Measurements from ENCODE around the gene FBXL19.

The FBXL19 gene

GRCh38 chr16:30983898-30984610 lies 60.7 kb downstream of the FBXL19 start:
- DNase-seq (ENCODE audit: insufficient read length, low spot score), result no peak
- TF ChIP-seq POLR2A (IDR thresholded peaks at IDR 0.05; ENCODE audit: low read depth, low read length), result no peak
- no peak for FAIRE-seq

DNA sequence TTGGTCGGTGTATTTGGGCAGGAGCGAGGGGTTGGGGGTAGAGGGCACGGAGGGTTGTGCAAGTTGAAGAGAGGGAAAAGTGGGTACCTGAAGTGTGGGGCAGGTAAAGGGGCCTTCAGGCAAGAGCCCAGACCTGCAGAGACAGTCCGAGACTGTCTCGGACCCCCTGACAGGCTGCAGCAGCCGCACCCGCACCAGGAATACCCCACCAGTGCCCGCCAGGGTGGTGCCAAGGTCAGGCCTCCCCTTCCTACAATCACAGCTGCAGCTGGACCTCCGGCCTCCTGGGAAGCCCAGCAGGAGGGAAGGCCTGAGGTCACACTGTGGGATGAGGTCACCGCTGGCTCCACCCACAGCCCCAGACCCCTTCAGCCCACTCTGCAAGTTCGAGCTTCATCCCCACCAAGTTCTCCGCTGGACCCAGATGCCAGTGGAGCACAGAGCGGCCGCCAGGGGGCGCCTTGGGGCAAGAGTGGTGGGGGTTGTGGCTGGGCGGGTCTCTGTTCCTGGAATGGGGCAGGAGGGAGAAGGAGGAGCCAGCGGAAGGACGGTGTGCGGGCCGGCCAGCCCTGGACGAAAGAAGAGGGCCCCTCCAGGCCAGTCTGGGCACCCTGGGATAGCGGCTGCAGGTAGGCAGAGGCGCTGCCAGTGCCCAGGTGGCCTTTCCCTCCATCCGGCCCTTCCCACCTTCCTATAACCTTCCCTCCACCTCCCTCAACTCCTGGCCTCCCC lies 61.5 kb downstream of the FBXL19 start, which contains the start of gene HSD3B7:
Gene HSD3B7 (plus strand): TSS at position 539 of the 732 bp plus-strand sequence. CDS start 452 bp downstream, outside the sequence.
- DNase-seq (ENCODE audit: insufficient read length, low spot score) (peak; percentile 96), FAIRE-seq (no peak)
- no peak for TF ChIP-seq POLR2A (IDR thresholded peaks at IDR 0.05; ENCODE audit: low read depth, low read length)

- FAIRE-seq (no peak), DNase-seq (ENCODE audit: insufficient read length, low spot score) (no peak)
- no peak for TF ChIP-seq POLR2A (IDR thresholded peaks at IDR 0.05; ENCODE audit: low read depth, low read length)
These were observed 62.2 kb downstream of the FBXL19 start for GRCh38 chr16:30985401-30986128.

- FAIRE-seq (no peak), DNase-seq (ENCODE audit: insufficient read length, low spot score) (no peak)
- no peak for TF ChIP-seq POLR2A (IDR thresholded peaks at IDR 0.05; ENCODE audit: low read depth, low read length)
These were observed 63.0 kb downstream of the FBXL19 start for GRCh38 chr16:30986129-30986991.

DNA sequence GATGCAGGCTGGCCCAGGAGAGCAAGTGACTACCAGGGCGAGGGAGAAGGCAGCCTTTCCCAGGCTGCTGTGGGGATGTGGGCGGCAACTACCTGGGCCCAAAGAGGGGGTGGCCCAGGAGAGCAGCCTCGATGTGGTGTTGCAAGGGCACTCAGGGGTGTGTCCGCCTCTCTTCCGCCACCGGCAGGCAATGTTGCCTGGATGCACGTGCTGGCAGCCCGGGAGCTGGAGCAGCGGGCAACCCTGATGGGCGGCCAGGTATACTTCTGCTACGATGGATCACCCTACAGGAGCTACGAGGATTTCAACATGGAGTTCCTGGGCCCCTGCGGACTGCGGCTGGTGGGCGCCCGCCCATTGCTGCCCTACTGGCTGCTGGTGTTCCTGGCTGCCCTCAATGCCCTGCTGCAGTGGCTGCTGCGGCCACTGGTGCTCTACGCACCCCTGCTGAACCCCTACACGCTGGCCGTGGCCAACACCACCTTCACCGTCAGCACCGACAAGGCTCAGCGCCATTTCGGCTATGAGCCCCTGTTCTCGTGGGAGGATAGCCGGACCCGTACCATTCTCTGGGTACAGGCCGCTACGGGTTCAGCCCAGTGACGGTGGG lies 64.3 kb downstream of the FBXL19 start:
- DNase-seq (ENCODE audit: insufficient read length, low spot score) (no peak), FAIRE-seq (no peak)
- TF ChIP-seq POLR2A (IDR thresholded peaks at IDR 0.05; ENCODE audit: low read depth, low read length), result no peak

- TF ChIP-seq POLR2A (IDR thresholded peaks at IDR 0.05; ENCODE audit: low read depth, low read length), result no peak
- DNase-seq (ENCODE audit: insufficient read length, low spot score) (no peak), FAIRE-seq (no peak)
These were observed 66.2 kb downstream of the FBXL19 start for GRCh38 chr16:30989469-30990047.

- TF ChIP-seq POLR2A (IDR thresholded peaks at IDR 0.05; ENCODE audit: low read depth, low read length), result no peak
- DNase-seq (ENCODE audit: insufficient read length, low spot score) (no peak), FAIRE-seq (no peak)
These were observed 66.7 kb downstream of the FBXL19 start for GRCh38 chr16:30990105-30990504.

DNA sequence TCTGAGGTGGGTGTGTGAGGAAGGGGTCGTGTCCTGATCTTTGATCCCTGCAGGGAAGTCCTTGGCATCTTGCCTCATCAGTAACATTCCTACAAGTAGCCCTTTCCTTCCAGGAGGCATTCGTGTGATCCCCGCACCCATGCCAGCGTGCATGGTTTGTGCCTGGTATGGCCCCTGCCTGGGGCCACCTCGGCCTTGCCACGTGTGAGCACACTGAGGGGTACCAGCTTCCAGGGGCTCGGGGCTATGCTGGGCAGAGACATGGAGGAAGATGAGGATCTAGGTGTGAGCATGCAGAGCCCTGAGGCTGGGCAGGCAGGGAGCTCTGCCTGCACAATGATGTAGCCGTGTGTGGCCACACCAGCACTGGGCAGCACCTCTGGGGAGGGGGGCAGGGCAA lies 67.7 kb downstream of the FBXL19 start:
- FAIRE-seq (no peak), DNase-seq (ENCODE audit: insufficient read length, low spot score) (no peak)
- TF ChIP-seq POLR2A (IDR thresholded peaks at IDR 0.05; ENCODE audit: low read depth, low read length), result no peak

GRCh38 chr16:30992276-30992780 lies 69.0 kb downstream of the FBXL19 start:
- no peak for TF ChIP-seq POLR2A (IDR thresholded peaks at IDR 0.05; ENCODE audit: low read depth, low read length)
- FAIRE-seq, result no peak
- DNase-seq (ENCODE audit: insufficient read length, low spot score), result no peak

DNA sequence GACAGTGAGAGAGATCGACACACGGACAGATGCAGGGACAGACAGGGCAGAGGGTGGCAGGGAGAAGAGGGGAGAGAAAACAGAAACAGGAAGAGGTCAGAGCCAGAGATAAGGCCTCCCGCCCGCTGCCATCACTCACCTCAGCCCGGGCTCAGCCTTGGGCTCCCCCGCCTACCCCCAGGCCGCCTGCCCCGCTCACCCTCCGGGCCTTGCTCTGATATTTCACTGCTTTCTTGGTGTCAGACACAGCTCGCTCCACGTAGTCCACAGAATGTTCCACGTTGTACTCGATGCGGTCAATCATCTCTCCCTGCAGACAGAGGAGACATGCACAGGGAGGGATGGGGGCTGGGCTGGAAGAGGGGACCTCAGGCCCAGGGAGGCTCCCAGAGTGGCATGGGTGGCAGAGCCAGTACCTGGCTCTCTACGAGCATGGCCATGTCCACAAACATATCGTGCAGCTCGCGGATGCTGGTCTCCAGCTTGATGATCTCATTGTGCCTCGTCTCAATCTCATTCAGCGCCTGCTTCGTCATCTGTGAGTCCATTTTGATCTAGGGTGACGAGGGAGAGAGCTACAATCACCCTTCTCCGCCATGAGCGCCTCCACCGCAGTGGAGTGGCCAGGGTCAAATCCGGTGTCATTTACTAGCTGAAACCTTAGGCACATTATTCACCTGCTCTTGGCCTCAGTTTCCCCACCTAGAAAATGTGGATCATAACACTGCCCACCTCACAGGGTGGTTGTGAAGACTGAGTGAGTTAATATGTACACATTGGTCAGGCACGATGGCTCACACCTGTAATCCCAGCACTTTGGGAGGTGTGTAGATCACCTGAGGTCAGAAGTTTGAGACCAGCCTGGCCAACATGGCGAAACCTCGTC lies 69.8 kb downstream of the FBXL19 start:
- DNase-seq (ENCODE audit: insufficient read length, low spot score), result no peak
- no peak for TF ChIP-seq POLR2A (IDR thresholded peaks at IDR 0.05; ENCODE audit: low read depth, low read length)
- FAIRE-seq, result no peak

DNA sequence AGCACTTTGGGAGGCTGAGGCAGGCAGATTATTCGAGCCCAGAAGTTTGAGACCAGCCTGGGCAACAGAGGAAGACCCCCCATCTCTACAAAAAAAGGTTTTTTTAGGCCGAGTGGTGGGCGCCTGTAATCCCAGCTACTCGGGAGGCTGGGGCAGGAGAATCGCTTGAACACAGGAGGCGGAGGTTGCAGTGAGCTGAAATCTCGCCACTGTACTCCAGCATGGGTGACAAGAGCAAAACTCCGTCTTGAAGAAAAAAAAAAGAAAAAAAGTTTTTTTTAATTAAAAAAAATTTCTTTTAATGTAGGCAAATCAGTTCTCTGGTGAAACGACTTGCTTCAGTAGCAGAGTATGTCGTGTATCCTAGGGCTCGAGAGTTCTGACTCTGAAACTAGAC lies 72.6 kb downstream of the FBXL19 start:
- TF ChIP-seq POLR2A (IDR thresholded peaks at IDR 0.05; ENCODE audit: low read depth, low read length), result no peak

More for the DNA sequence above, 72.6 kb downstream of the FBXL19 start:
- no peak for FAIRE-seq
- DNase-seq (ENCODE audit: insufficient read length, low spot score), result no peak

Measured in H54 (cell line).